Measurements from ENCODE around the gene DCDC2. TPM values are rescaled to one million over a fixed set of nuclear protein-coding genes. Genes with fewer than 3 reads are reported as not detected.

The DCDC2 gene
- total and polyA plus RNA-seq, 2 donors (not counting 3 experiments of a cell fraction or from before 2014, with no cell fraction given), result not detected

DNA sequence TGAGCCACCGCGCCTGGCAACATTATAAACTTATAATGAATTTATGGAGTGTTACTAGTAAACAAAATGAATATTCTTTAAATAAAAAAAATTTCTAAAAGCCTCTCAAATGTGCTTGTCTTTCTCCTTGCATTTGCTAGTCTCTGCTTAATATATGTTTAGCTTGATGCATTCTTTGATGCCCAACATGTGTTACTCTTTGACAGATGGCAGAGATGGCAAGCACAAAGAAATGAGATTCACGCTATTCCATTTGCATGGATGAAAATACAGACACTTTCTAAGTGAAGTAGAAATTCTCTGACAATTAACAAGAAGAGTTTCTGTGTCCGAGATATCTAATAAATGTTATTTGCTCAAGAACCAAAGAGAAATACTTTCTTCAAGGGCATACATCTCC, 30.1 kb downstream of the DCDC2 start:
- H3K27me3 ChIP-seq (ENCODE audit: control insufficient read depth in 2 of 2, insufficient read depth in 2 of 2, low read length in 2 of 2), result no peaks in the 10 kb centered on the region
- H3K27ac ChIP-seq (ENCODE audit: insufficient read depth, low read depth, low read length), result no peak overlapping the region
- CTCF ChIA-PET, result no interaction called here
- H3K4me2 ChIP-seq (ENCODE audit: insufficient read depth, low read length), result no peak overlapping the region
- DNase-seq (ENCODE audit: low read depth, low spot score), result no peak
- H3K9ac ChIP-seq (replicated peaks; ENCODE audit: extremely low read depth, insufficient read depth, low read length), result no peak overlapping the region
- BruUV-seq (replicated peaks), result no TSS peak
- no peaks in the 10 kb centered on the region for H4K20me1 ChIP-seq (replicated peaks; ENCODE audit: control insufficient read depth, extremely low read depth, insufficient read depth, low read length)
- no peaks in the 10 kb centered on the region for H3K4me1 ChIP-seq (ENCODE audit: control insufficient read depth, extremely low read depth, insufficient read depth, low read length)
- intact Hi-C loops (cut with micrococcal nuclease), result no loop called here
- dilution Hi-C loops (cut with MboI; ENCODE audit: extremely low pct_ligation_motif_present, low sequenced_read_pairs), result no loop called here
- H3K9me1 ChIP-seq (replicated peaks; ENCODE audit: control insufficient read depth, extremely low read depth, insufficient read depth, low read length), result no peaks in the 10 kb centered on the region
- H2AFZ ChIP-seq (ENCODE audit: low read depth, low read length), result no peak overlapping the region
- no peak overlapping the region for H3K4me3 ChIP-seq (replicated peaks in 1 of 3; ENCODE audit: insufficient read depth in 1 of 3, low read depth in 1 of 3, low read length in 3 of 3)
- no peaks in the 10 kb centered on the region for H3K9me3 ChIP-seq (replicated peaks; ENCODE audit: control insufficient read depth, insufficient read depth, low read length)
- POLR2A ChIA-PET, result no interaction called here
- H3K79me2 ChIP-seq (ENCODE audit: control insufficient read depth, insufficient read depth, low read length), result no peaks in the 10 kb centered on the region
- TF ChIP-seq, protein P1, sequence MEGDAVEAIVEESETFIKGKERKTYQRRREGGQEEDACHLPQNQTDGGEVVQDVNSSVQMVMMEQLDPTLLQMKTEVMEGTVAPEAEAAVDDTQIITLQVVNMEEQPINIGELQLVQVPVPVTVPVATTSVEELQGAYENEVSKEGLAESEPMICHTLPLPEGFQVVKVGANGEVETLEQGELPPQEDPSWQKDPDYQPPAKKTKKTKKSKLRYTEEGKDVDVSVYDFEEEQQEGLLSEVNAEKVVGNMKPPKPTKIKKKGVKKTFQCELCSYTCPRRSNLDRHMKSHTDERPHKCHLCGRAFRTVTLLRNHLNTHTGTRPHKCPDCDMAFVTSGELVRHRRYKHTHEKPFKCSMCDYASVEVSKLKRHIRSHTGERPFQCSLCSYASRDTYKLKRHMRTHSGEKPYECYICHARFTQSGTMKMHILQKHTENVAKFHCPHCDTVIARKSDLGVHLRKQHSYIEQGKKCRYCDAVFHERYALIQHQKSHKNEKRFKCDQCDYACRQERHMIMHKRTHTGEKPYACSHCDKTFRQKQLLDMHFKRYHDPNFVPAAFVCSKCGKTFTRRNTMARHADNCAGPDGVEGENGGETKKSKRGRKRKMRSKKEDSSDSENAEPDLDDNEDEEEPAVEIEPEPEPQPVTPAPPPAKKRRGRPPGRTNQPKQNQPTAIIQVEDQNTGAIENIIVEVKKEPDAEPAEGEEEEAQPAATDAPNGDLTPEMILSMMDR (IDR thresholded peaks at IDR 0.05; ENCODE audit: extremely low read depth in 1 of 2, insufficient read depth in 1 of 2, low read depth in 1 of 2, low read length in 2 of 2), result no peak
- TF ChIP-seq GATA2 (IDR thresholded peaks at IDR 0.05; ENCODE audit: insufficient read depth, insufficient read length, low read depth, low read length), result no peak
- H3K36me3 ChIP-seq (ENCODE audit: control insufficient read depth in 2 of 2, extremely low read depth in 1 of 2, insufficient read depth in 2 of 2, low read length in 2 of 2), result no peaks in the 10 kb centered on the region
- no peak for FAIRE-seq

DNA sequence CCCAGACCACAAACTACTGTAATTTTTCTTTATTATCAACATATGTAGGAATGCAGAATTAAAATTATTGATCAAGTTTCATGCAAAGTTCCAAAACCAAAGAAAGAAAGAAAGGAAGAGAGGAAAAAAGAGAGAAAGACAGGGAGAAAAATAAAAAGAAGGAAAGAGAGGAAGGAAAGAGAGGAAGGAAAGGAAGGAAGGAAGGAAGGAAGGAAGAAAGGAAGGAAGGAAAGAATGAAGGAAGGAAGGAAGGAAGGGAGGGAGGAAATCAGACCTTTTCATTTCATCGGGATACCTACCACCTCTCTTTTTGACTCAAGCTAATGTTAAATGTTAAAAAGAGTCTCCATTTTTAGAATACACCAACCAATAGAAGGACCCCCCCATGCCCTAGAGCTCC, 31.9 kb downstream of the DCDC2 start:
- Histone ChIP-seq H3K4me2 (ENCODE audit: insufficient read depth, low read length) (no peak overlapping the region), H3K27ac (ENCODE audit: insufficient read depth, low read depth, low read length) (no peak overlapping the region), H3K9ac (replicated peaks; ENCODE audit: extremely low read depth, insufficient read depth, low read length) (no peak overlapping the region), H3K79me2 (ENCODE audit: control insufficient read depth, insufficient read depth, low read length) (no peaks in the 10 kb centered on the region), H4K20me1 (replicated peaks; ENCODE audit: control insufficient read depth, extremely low read depth, insufficient read depth, low read length) (no peaks in the 10 kb centered on the region), H3K9me1 (replicated peaks; ENCODE audit: control insufficient read depth, extremely low read depth, insufficient read depth, low read length) (no peaks in the 10 kb centered on the region), H3K4me1 (ENCODE audit: control insufficient read depth, extremely low read depth, insufficient read depth, low read length) (no peaks in the 10 kb centered on the region), H3K36me3 (ENCODE audit: control insufficient read depth in 2 of 2, extremely low read depth in 1 of 2, insufficient read depth in 2 of 2, low read length in 2 of 2) (no peaks in the 10 kb centered on the region), H3K4me3 (replicated peaks in 1 of 3; ENCODE audit: insufficient read depth in 1 of 3, low read depth in 1 of 3, low read length in 3 of 3) (no peak overlapping the region), H3K9me3 (replicated peaks; ENCODE audit: control insufficient read depth, insufficient read depth, low read length) (no peaks in the 10 kb centered on the region), H2AFZ (ENCODE audit: low read depth, low read length) (no peak overlapping the region), H3K27me3 (ENCODE audit: control insufficient read depth in 2 of 2, insufficient read depth in 2 of 2, low read length in 2 of 2) (no peaks in the 10 kb centered on the region)
- FAIRE-seq (no peak), DNase-seq (ENCODE audit: low read depth, low spot score) (no peak)
- dilution Hi-C loops (cut with MboI; ENCODE audit: extremely low pct_ligation_motif_present, low sequenced_read_pairs) (no loop called here), intact Hi-C loops (cut with micrococcal nuclease) (no loop called here)
- CTCF ChIA-PET, result no interaction called here
- POLR2A ChIA-PET, result no interaction called here
- TF ChIP-seq EZH2 (IDR thresholded peaks at IDR 0.05; ENCODE audit: borderline replicate concordance, low read depth, low read length, severe bottlenecking), result no peak
- TF ChIP-seq FOS (IDR thresholded peaks at IDR 0.05; ENCODE audit: borderline replicate concordance, insufficient read depth, low read length), result no peak
- TF ChIP-seq MYC (IDR thresholded peaks at IDR 0.05; ENCODE audit: low read depth, low read length), result no peak
- no peak for TF ChIP-seq GATA2 (IDR thresholded peaks at IDR 0.05; ENCODE audit: insufficient read depth, insufficient read length, low read depth, low read length)
- no peak for TF ChIP-seq POLR2A (IDR thresholded peaks at IDR 0.05; ENCODE audit: low read depth, low read length)
- TF ChIP-seq, protein P2, sequence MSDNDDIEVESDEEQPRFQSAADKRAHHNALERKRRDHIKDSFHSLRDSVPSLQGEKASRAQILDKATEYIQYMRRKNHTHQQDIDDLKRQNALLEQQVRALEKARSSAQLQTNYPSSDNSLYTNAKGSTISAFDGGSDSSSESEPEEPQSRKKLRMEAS (IDR thresholded peaks at IDR 0.05; ENCODE audit: insufficient read depth, insufficient read length), result no peak
- no peak for TF ChIP-seq JUN (IDR thresholded peaks at IDR 0.05; ENCODE audit: borderline replicate concordance, insufficient read depth, insufficient read length, low read depth)
- TF ChIP-seq, protein P1 (IDR thresholded peaks at IDR 0.05; ENCODE audit: extremely low read depth in 1 of 2, insufficient read depth in 1 of 2, low read depth in 1 of 2, low read length in 2 of 2), result no peak
- no peak for TF ChIP-seq POLR2AphosphoS5 (IDR thresholded peaks at IDR 0.05; ENCODE audit: insufficient read depth, low read depth, low read length)
- no TSS peak for BruUV-seq (replicated peaks)
